Suprapubic skin (tissue), 4 donors: ENCODE data around the gene CLNK.

Experiments
- EP300 ChIP-seq: sonication (generic); formaldehyde crosslinking; IDR thresholded peaks from one replicate; pipeline ENCODE4 v1.6.1; 2017; ENCODE audit warnings: antibody characterized with exemption
- POLR2A ChIP-seq, 2 donors: fragments of 450-650 bp; IDR thresholded peaks; one replicate each; pipeline ENCODE4 v1.6.1; 2017; ENCODE audit warnings: antibody characterized with exemption in 2 of 2, mild to moderate bottlenecking in 2 of 2, moderate library complexity in 2 of 2
- POLR2AphosphoS5 ChIP-seq, 3 donors: sonication (generic); formaldehyde crosslinking; IDR thresholded peaks; one replicate each; pipeline ENCODE4 v1.6.1; 2017; ENCODE audit warnings: antibody characterized with exemption in 3 of 3
- TF ChIP-seq, protein P1 (sequence below), 2 donors: fragments of 200-600 bp in 1 of 2; fragments of 450-650 bp in 1 of 2; sonication (generic) in 1 of 2; IDR thresholded peaks; one replicate each; pipeline ENCODE4 v1.5.1; 2016 to 2019; ENCODE audit warnings: antibody characterized with exemption in 2 of 2, mild to moderate bottlenecking in 1 of 2, moderate library complexity in 1 of 2

- TF ChIP-seq POLR2AphosphoS5 (IDR thresholded peaks at IDR 0.05) = no peak
- no peak for TF ChIP-seq POLR2A (IDR thresholded peaks at IDR 0.05)
- TF ChIP-seq, protein P1, sequence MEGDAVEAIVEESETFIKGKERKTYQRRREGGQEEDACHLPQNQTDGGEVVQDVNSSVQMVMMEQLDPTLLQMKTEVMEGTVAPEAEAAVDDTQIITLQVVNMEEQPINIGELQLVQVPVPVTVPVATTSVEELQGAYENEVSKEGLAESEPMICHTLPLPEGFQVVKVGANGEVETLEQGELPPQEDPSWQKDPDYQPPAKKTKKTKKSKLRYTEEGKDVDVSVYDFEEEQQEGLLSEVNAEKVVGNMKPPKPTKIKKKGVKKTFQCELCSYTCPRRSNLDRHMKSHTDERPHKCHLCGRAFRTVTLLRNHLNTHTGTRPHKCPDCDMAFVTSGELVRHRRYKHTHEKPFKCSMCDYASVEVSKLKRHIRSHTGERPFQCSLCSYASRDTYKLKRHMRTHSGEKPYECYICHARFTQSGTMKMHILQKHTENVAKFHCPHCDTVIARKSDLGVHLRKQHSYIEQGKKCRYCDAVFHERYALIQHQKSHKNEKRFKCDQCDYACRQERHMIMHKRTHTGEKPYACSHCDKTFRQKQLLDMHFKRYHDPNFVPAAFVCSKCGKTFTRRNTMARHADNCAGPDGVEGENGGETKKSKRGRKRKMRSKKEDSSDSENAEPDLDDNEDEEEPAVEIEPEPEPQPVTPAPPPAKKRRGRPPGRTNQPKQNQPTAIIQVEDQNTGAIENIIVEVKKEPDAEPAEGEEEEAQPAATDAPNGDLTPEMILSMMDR (IDR thresholded peaks at IDR 0.05) = no peak
- TF ChIP-seq EP300 = no peak
These were observed 96.9 kb downstream of the CLNK start for GRCh38 chr4:10587697-10588096.
